Peyer's patch (tissue), 4 donors: ENCODE results near the gene KCNQ1. TPM values are rescaled to one million over a fixed set of nuclear protein-coding genes. Genes with fewer than 3 reads are reported as not detected.
A peak's percentile ranks its signal among the peaks of the same experiment; 100 is the strongest.

Source experiments
- DNase-seq, 3 donors: peaks; one replicate each; pipeline ENCODE4 v3.0.0-alpha.2; 2017 to 2019
- H3K27ac ChIP-seq, 4 donors: fragments of 200-600 bp; sonication (generic); one replicate each; pipeline ENCODE4 v1.5.1; 2016 to 2019
- H3K27me3 ChIP-seq, 2 donors: fragments of 200-600 bp; sonication (generic); one replicate each; pipeline ENCODE4 v1.5.1; 2019
- H3K36me3 ChIP-seq, 3 donors: fragments of 200-600 bp; sonication (generic); one replicate each; pipeline ENCODE4 v1.5.1; 2016 to 2019
- H3K4me1 ChIP-seq, 4 donors: fragments of 200-600 bp; sonication (generic); one replicate each; pipeline ENCODE4 v1.5.1; 2016 to 2019
- H3K4me3 ChIP-seq, 4 donors: fragments of 200-600 bp; sonication (generic); 1 replicate in 3 of 4; 2 replicates in 1 of 4; pipeline ENCODE4 v1.5.1; 2016 to 2019; ENCODE audit warnings: mild to moderate bottlenecking in 1 of 4
- H3K9me3 ChIP-seq, 4 donors: fragments of 200-600 bp; sonication (generic); one replicate each; pipeline ENCODE4 v1.5.1; 2016 to 2019; ENCODE audit warnings: mild to moderate bottlenecking in 1 of 4
- CTCF ChIP-seq, 6 experiments: fragments of 450-650 bp in 4 of 6; fragments of 200-600 bp in 2 of 6; sonication (generic) in 1 of 6; IDR thresholded peaks; one replicate each; pipeline ENCODE4 v1.5.1; 2017 to 2019; ENCODE audit warnings: antibody characterized with exemption in 6 of 6, mild to moderate bottlenecking in 3 of 6, moderate library complexity in 1 of 6
- POLR2A ChIP-seq, 2 donors: fragments of 450-650 bp; IDR thresholded peaks; one replicate each; pipeline ENCODE4 v1.5.1; 2017; ENCODE audit warnings: antibody characterized with exemption in 2 of 2, mild to moderate bottlenecking in 2 of 2, moderate library complexity in 2 of 2
- total RNA-seq, 4 donors: library from RNA; depleted of rRNA; stranded (reverse); fragments of >200 nt; gene quantifications; one replicate each; pipeline ENCODE4 v1.1.0, GENCODE V29; 2016

The KCNQ1 gene
- total RNA-seq, 4 donors from 2014 or later: 50.6 to 66.4 (median 54.2) TPM

GRCh38 chr11:2780850-2781407 lies 336.1 kb downstream of the KCNQ1 start:
- no peak for TF ChIP-seq CTCF (IDR thresholded peaks at IDR 0.05)
- TF ChIP-seq POLR2A (IDR thresholded peaks at IDR 0.05): no peak
- Histone ChIP-seq H3K27ac (peak overlapping the region in 2 of 4 donors; percentile 90 to 93), H3K27me3 (no peaks in the 10 kb centered on the region), H3K4me3 (no peak overlapping the region), H3K36me3 (no peaks in the 10 kb centered on the region), H3K9me3 (no peaks in the 10 kb centered on the region), H3K4me1 (peaks cover 0 to 40% (median 4%) of the 10 kb centered on the region in 4 donors)
- peak in 1 of 3 donors; percentile 30 for DNase-seq

- no peaks in the 10 kb centered on the region for H3K9me3 ChIP-seq
- H3K4me1 ChIP-seq: peaks cover 0 to 40% (median 4%) of the 10 kb centered on the region in 4 donors
- no peaks in the 10 kb centered on the region for H3K27me3 ChIP-seq
- TF ChIP-seq POLR2A (IDR thresholded peaks at IDR 0.05) (no peak), CTCF (IDR thresholded peaks at IDR 0.05) (no peak)
- no peaks in the 10 kb centered on the region for H3K36me3 ChIP-seq
- peak overlapping the region in 1 of 4 donors; percentile 90 for H3K27ac ChIP-seq
- peak; percentile 10 to 41 (median 39) for DNase-seq
- H3K4me3 ChIP-seq: no peak overlapping the region
Measured at GRCh38 chr11:2781408-2782274, 336.8 kb downstream of the KCNQ1 start.

GRCh38 chr11:2782769-2783168 lies 338.0 kb downstream of the KCNQ1 start:
- DNase-seq: no peak
- no peaks in the 10 kb centered on the region for H3K36me3 ChIP-seq
- no peaks in the 10 kb centered on the region for H3K9me3 ChIP-seq
- TF ChIP-seq POLR2A (IDR thresholded peaks at IDR 0.05): no peak
- TF ChIP-seq CTCF (IDR thresholded peaks at IDR 0.05): no peak
- no peak overlapping the region for H3K4me3 ChIP-seq
- H3K27me3 ChIP-seq: no peaks in the 10 kb centered on the region
- H3K27ac ChIP-seq: no peak overlapping the region
- H3K4me1 ChIP-seq: peaks cover 0 to 37% (median 4%) of the 10 kb centered on the region in 4 donors

- H3K36me3 ChIP-seq: no peaks in the 10 kb centered on the region
- H3K9me3 ChIP-seq: no peaks in the 10 kb centered on the region
- no peaks in the 10 kb centered on the region for H3K27me3 ChIP-seq
- no peak for TF ChIP-seq POLR2A (IDR thresholded peaks at IDR 0.05)
- no peak for TF ChIP-seq CTCF (IDR thresholded peaks at IDR 0.05)
- DNase-seq: no peak
- H3K4me3 ChIP-seq: no peak overlapping the region
- H3K27ac ChIP-seq: no peak overlapping the region
- H3K4me1 ChIP-seq: peaks cover 0 to 29% (median 2%) of the 10 kb centered on the region in 4 donors
Measured at GRCh38 chr11:2783536-2784082, 338.8 kb downstream of the KCNQ1 start.

- no peaks in the 10 kb centered on the region for H3K36me3 ChIP-seq
- no peaks in the 10 kb centered on the region for H3K27me3 ChIP-seq
- peaks cover 0 to 10% (median 0%) of the 10 kb centered on the region in 4 donors for H3K4me1 ChIP-seq
- peak in 1 of 3 donors; percentile 10 for DNase-seq
- H3K9me3 ChIP-seq: no peaks in the 10 kb centered on the region
- no peak overlapping the region for H3K4me3 ChIP-seq
- TF ChIP-seq CTCF (IDR thresholded peaks at IDR 0.05) (no peak), POLR2A (IDR thresholded peaks at IDR 0.05) (no peak)
- no peak overlapping the region for H3K27ac ChIP-seq
Measured at GRCh38 chr11:2787816-2788167, 343.0 kb downstream of the KCNQ1 start.
